B cell (primary cell): ENCODE measurements around the gene FBLL1. TPM values are rescaled to one million over a fixed set of nuclear protein-coding genes. Genes with fewer than 3 reads are reported as not detected.

Source experiments
- ATAC-seq: fragments of 200-7000 bp; cut with Tn5 transposase; one replicate; pipeline ENCODE4 v1.10.0; 2021; ENCODE audit warnings: low read depth, mild to moderate bottlenecking, moderate number of reproducible peaks, moderate library complexity
- CTCF ChIA-PET: fragments of 350-600 bp; sonication (Branson Sonifier 250); formaldehyde crosslinking; loops from one replicate; lab custom pipeline; 2021; ENCODE audit warnings: antibody characterized with exemption, inconsistent platforms; lab: Charles Lee
- POLR2A ChIA-PET: fragments of 350-600 bp; sonication (Branson Sonifier 250); formaldehyde crosslinking; loops from one replicate; lab custom pipeline; 2021; ENCODE audit warnings: antibody characterized with exemption; lab: Charles Lee
- DNase-seq: peaks from one replicate; pipeline ENCODE4 v3.0.0; 2013
- H2AFZ ChIP-seq: 2 replicates; pipeline ENCODE4 v1.6.1; 2012; ENCODE audit warnings: mild to moderate bottlenecking, low read depth, low read length; ENCODE audit not compliant: insufficient read depth, poor library complexity, severe bottlenecking
- H3K27ac ChIP-seq, 2 donors: 1 replicate in 1 of 2; 2 replicates in 1 of 2; pipeline ENCODE4 v1.5.1; 2012 to 2013; ENCODE audit warnings: low read length in 2 of 2, mild to moderate bottlenecking in 2 of 2, moderate library complexity in 1 of 2
- H3K27me3 ChIP-seq, 4 experiments: fragments of 200-600 bp in 1 of 4; sonication (generic) in 1 of 4; replicated peaks in 1 of 4; 1 replicate in 2 of 4; 2 replicates in 2 of 4; pipeline versions ENCODE4 v1.6.1 to v1.7.0; 2013 to 2016; ENCODE audit warnings: low read length in 3 of 4, mild to moderate bottlenecking in 2 of 4, mixed read lengths in 1 of 4, moderate library complexity in 1 of 4; ENCODE audit not compliant: insufficient read depth in 4 of 4, control insufficient read depth in 3 of 4; ENCODE audit errors: control extremely low read depth in 1 of 4
- H3K36me3 ChIP-seq, 2 experiments: replicated peaks in 1 of 2; 1 replicate in 1 of 2; 2 replicates in 1 of 2; pipeline versions ENCODE4 v1.6.1 to v1.7.1; 2013; ENCODE audit warnings: low read length in 1 of 2; ENCODE audit not compliant: insufficient read depth in 2 of 2, control insufficient read depth in 1 of 2; ENCODE audit errors: control extremely low read depth in 1 of 2, extremely low read depth in 1 of 2
- H3K4me1 ChIP-seq, 2 donors: fragments of 200-600 bp in 1 of 2; sonication (generic) in 1 of 2; 1 replicate in 1 of 2; 2 replicates in 1 of 2; pipeline versions ENCODE4 v1.5.1 to v1.6.1; 2013 to 2017; ENCODE audit warnings: low read length in 2 of 2; ENCODE audit not compliant: control insufficient read depth in 2 of 2, insufficient read depth in 2 of 2
- H3K4me2 ChIP-seq: replicated peaks from 2 replicates; pipeline ENCODE3; 2012; ENCODE audit warnings: mild to moderate bottlenecking, low read depth, low read length; ENCODE audit not compliant: poor library complexity, severe bottlenecking
- H3K4me3 ChIP-seq, 5 experiments: fragments of 200-600 bp in 1 of 5; sonication (generic) in 1 of 5; 1 replicate in 3 of 5; 2 replicates in 2 of 5; pipeline versions ENCODE4 v1.5.1 to v1.7.0; 2011 to 2016; ENCODE audit warnings: low read length in 4 of 5, mild to moderate bottlenecking in 4 of 5, low read depth in 2 of 5, control low read depth in 1 of 5, moderate library complexity in 1 of 5; ENCODE audit not compliant: insufficient read depth in 1 of 5; ENCODE audit errors: control extremely low read depth in 1 of 5, extremely low read depth in 1 of 5
- H3K79me2 ChIP-seq: fragments of 200-600 bp; sonication (generic); one replicate; pipeline ENCODE4 v1.6.0; 2016; ENCODE audit warnings: low read length; ENCODE audit not compliant: control insufficient read depth, insufficient read depth
- H3K9ac ChIP-seq: fragments of 200-600 bp; sonication (generic); 2 replicates; pipeline ENCODE4 v1.6.1; 2017; ENCODE audit warnings: mild to moderate bottlenecking, low read length, moderate library complexity
- H3K9me3 ChIP-seq, 3 donors: one replicate each; pipeline versions ENCODE4 v1.6.1 to v1.7.1; 2013; ENCODE audit warnings: low read length in 2 of 3; ENCODE audit not compliant: control insufficient read depth in 2 of 3, insufficient read depth in 1 of 3; ENCODE audit errors: control extremely low read depth in 1 of 3
- H4K20me1 ChIP-seq: 2 replicates; pipeline ENCODE4 v1.6.0; 2012; ENCODE audit warnings: mild to moderate bottlenecking, low read length; ENCODE audit not compliant: insufficient read depth, control insufficient read depth, poor library complexity, severe bottlenecking
- H3K27ac Mint-ChIP-seq: one replicate; pipeline ENCODE4 v1.8.0; 2021; ENCODE audit warnings: mixed read lengths
- H3K27me3 Mint-ChIP-seq: one replicate; pipeline ENCODE4 v1.8.0; 2021; ENCODE audit warnings: mixed read lengths
- H3K4me1 Mint-ChIP-seq: one replicate; pipeline ENCODE4 v1.8.0; 2021; ENCODE audit warnings: mixed read lengths
- H3K4me3 Mint-ChIP-seq: one replicate; pipeline ENCODE4 v1.8.0; 2021; ENCODE audit warnings: mixed read lengths
- H3K9me3 Mint-ChIP-seq: one replicate; pipeline ENCODE4 v1.8.0; 2022; ENCODE audit warnings: mixed read lengths; ENCODE audit not compliant: insufficient read depth
- CTCF ChIP-seq: fragments of 200-600 bp; IDR thresholded peaks from one replicate; pipeline ENCODE4 v1.8.0; 2022; ENCODE audit warnings: antibody characterized with exemption, mild to moderate bottlenecking
- EZH2 ChIP-seq: IDR thresholded peaks from 2 replicates; pipeline ENCODE4 v1.6.1; 2012; ENCODE audit warnings: borderline replicate concordance, low read depth, mild to moderate bottlenecking, moderate library complexity, low read length; ENCODE audit not compliant: insufficient read depth, poor library complexity, severe bottlenecking
- WGBS: methylation state at CpG from one replicate; pipeline ENCODE4 v1.1.5; 2013; ENCODE audit warnings: missing lambda C conversion rate; ENCODE audit not compliant: insufficient coverage; 5-methylcytosine and 5-hydroxymethylcytosine counted together
- intact Hi-C: fragments of 100-400 bp; cut with micrococcal nuclease; formaldehyde crosslinking; loops from one replicate; pipeline ENCODE4 v1.10.0; 2022
- polyA plus RNA-seq: library from polyadenylated mRNA; depleted of rRNA; stranded (reverse); fragments of >200 nt; gene quantifications from 2 replicates; pipeline ENCODE4 v1.2.3, GENCODE V29; 2012
- total RNA-seq, 2 donors: library from RNA; stranded (reverse); fragments of 120-200 nt in 1 of 2; gene quantifications; 1 replicate in 1 of 2; 2 replicates in 1 of 2; pipeline versions ENCODE4 v1.2.3 to v1.2.4, GENCODE V29; 2013 to 2022

FBLL1 gene
- total and polyA plus RNA-seq, 2 donors (not counting 1 experiment from before 2014, with no cell fraction given), result not detected

- ChIA-PET CTCF (no interaction called here), POLR2A (no interaction called here)
- H3K27me3 ChIP-seq, result no peaks in the 10 kb centered on the region
- Mint-ChIP-seq H3K27ac (no peak overlapping the region), H3K4me3 (no peak overlapping the region), H3K9me3 (no peaks in the 10 kb centered on the region), H3K4me1 (no peaks in the 10 kb centered on the region), H3K27me3 (no peaks in the 10 kb centered on the region)
- intact Hi-C loops, result no loop called here
- peaks cover 4% of the 10 kb centered on the region for H3K79me2 ChIP-seq
- no peaks in the 10 kb centered on the region for H3K9me3 ChIP-seq
- ATAC-seq (no peak), DNase-seq (no peak)
- TF ChIP-seq CTCF (no peak), EZH2 (no peak)
- H3K27ac ChIP-seq, result no peak overlapping the region
- no peaks in the 10 kb centered on the region for H3K4me1 ChIP-seq
- H3K4me2 ChIP-seq, result no peak overlapping the region
- peaks cover 10 to 24% of the 10 kb centered on the region in 2 experiments for H3K36me3 ChIP-seq
- peaks cover 16% of the 10 kb centered on the region for H4K20me1 ChIP-seq
- no peak overlapping the region for H3K4me3 ChIP-seq
- H3K9ac ChIP-seq, result no peak overlapping the region
- no peak overlapping the region for H2AFZ ChIP-seq
Observed at GRCh38 chr5:168550656-168551055, 21.6 kb downstream of the FBLL1 start.

GRCh38 chr5:168552146-168552545 lies 23.0 kb downstream of the FBLL1 start:
- no peak overlapping the region for H3K4me3 Mint-ChIP-seq
- H3K9me3 Mint-ChIP-seq, result no peaks in the 10 kb centered on the region
- no peaks in the 10 kb centered on the region for H3K27me3 ChIP-seq
- H3K27ac Mint-ChIP-seq, result no peak overlapping the region
- H3K27me3 Mint-ChIP-seq, result no peaks in the 10 kb centered on the region
- ChIA-PET CTCF (interaction anchor here (0.6 kb wide), 1 partner anchor 43 kb away, joined by 3 read pairs; no protein-coding TSS in a partner anchor), POLR2A (no interaction called here)
- intact Hi-C loops, result no loop called here
- peaks cover 15 to 31% of the 10 kb centered on the region in 2 experiments for H3K36me3 ChIP-seq
- H3K27ac ChIP-seq, result no peak overlapping the region
- H3K4me2 ChIP-seq, result no peak overlapping the region
- no peaks in the 10 kb centered on the region for H3K9me3 ChIP-seq
- no peak overlapping the region for H3K9ac ChIP-seq
- H3K4me3 ChIP-seq, result no peak overlapping the region
- no peak overlapping the region for H2AFZ ChIP-seq
- H4K20me1 ChIP-seq, result peaks cover 16% of the 10 kb centered on the region
- peaks cover 4% of the 10 kb centered on the region for H3K79me2 ChIP-seq
- no peak for ATAC-seq
- 100% methylated on average over 1 of the region's 1 CpG for whole genome bisulfite sequencing
- no peak for DNase-seq
- no peaks in the 10 kb centered on the region for H3K4me1 Mint-ChIP-seq
- no peak for TF ChIP-seq EZH2
- no peak for TF ChIP-seq CTCF
- H3K4me1 ChIP-seq, result no peaks in the 10 kb centered on the region
